H9 (cell line): Measurements from ENCODE around the gene XPO1. TPM values are rescaled to one million over a fixed set of nuclear protein-coding genes. Genes with fewer than 3 reads are reported as not detected.
"Not testable (repeated sequence)": the region's sequence is repeated elsewhere in the genome, so short reads cannot be mapped to it uniquely, and the experiment has no call there.

ENCODE experiments used
- DNase-seq: peaks from one replicate; pipeline ENCODE4 v3.0.0-alpha.2; 2017
- H2AFZ ChIP-seq: one replicate; pipeline ENCODE4 v1.6.1; 2013; ENCODE audit warnings: mild to moderate bottlenecking, low read length, control low read depth, moderate library complexity
- H2AK5ac ChIP-seq: 2 replicates; pipeline ENCODE4 v1.6.1; 2013; ENCODE audit warnings: low read length, control low read depth, mixed read lengths; ENCODE audit not compliant: insufficient read length
- H2BK120ac ChIP-seq: one replicate; pipeline ENCODE4 v1.6.1; 2013; ENCODE audit warnings: low read depth, mild to moderate bottlenecking, low read length, control low read depth, inconsistent platforms; ENCODE audit not compliant: poor library complexity, severe bottlenecking
- H2BK12ac ChIP-seq: 2 replicates; pipeline ENCODE4 v1.6.1; 2013; ENCODE audit warnings: low read length, control low read depth, mixed read lengths, low read depth; ENCODE audit not compliant: insufficient read length
- H2BK15ac ChIP-seq: 2 replicates; pipeline ENCODE4 v1.6.1; 2013; ENCODE audit warnings: low read depth, low read length, control low read depth
- H2BK20ac ChIP-seq: one replicate; pipeline ENCODE4 v1.6.1; 2013; ENCODE audit warnings: low read depth, mild to moderate bottlenecking, low read length, control low read depth, inconsistent platforms; ENCODE audit not compliant: poor library complexity, severe bottlenecking
- H2BK5ac ChIP-seq: 2 replicates; pipeline ENCODE4 v1.6.1; 2013; ENCODE audit warnings: low read length, control low read depth, mixed read lengths; ENCODE audit not compliant: insufficient read length
- H3K14ac ChIP-seq: 2 replicates; pipeline ENCODE4 v1.6.1; 2013; ENCODE audit warnings: low read length, control low read depth; ENCODE audit not compliant: insufficient read depth
- H3K18ac ChIP-seq: 2 replicates; pipeline ENCODE4 v1.6.1; 2013; ENCODE audit warnings: low read depth, mild to moderate bottlenecking, mixed read lengths, low read length, control low read depth; ENCODE audit not compliant: insufficient read length
- H3K23ac ChIP-seq: 2 replicates; pipeline ENCODE4 v1.6.1; 2013; ENCODE audit warnings: low read length, control low read depth, mixed read lengths, low read depth; ENCODE audit not compliant: insufficient read length
- H3K23me2 ChIP-seq: 2 replicates; pipeline ENCODE4 v1.6.1; 2013; ENCODE audit warnings: low read depth, mild to moderate bottlenecking, mixed read lengths, low read length, control low read depth; ENCODE audit not compliant: insufficient read length, poor library complexity, severe bottlenecking
- H3K27ac ChIP-seq: 2 replicates; pipeline ENCODE4 v1.5.1; 2013; ENCODE audit warnings: low read length, control low read depth, mixed read lengths, low read depth; ENCODE audit not compliant: insufficient read length
- H3K27me3 ChIP-seq: 2 replicates; pipeline ENCODE4 v1.6.1; 2013; ENCODE audit warnings: low read length, control low read depth, inconsistent platforms; ENCODE audit not compliant: insufficient read depth
- H3K4ac ChIP-seq: 2 replicates; pipeline ENCODE4 v1.6.1; 2013; ENCODE audit warnings: low read depth, mild to moderate bottlenecking, control low read depth, inconsistent platforms, low read length, moderate library complexity
- H3K4me1 ChIP-seq: 2 replicates; pipeline ENCODE4 v1.6.1; 2013; ENCODE audit warnings: low read length, control low read depth, inconsistent platforms; ENCODE audit not compliant: insufficient read depth
- H3K4me2 ChIP-seq: 2 replicates; pipeline ENCODE4 v1.6.1; 2013; ENCODE audit warnings: low read length, control low read depth, mixed read lengths; ENCODE audit not compliant: insufficient read length, insufficient read depth
- H3K56ac ChIP-seq: 2 replicates; pipeline ENCODE4 v1.6.1; 2013; ENCODE audit warnings: low read depth, mild to moderate bottlenecking, mixed read lengths, low read length, control low read depth; ENCODE audit not compliant: insufficient read length
- H3K79me1 ChIP-seq: 2 replicates; pipeline ENCODE4 v1.6.1; 2013; ENCODE audit warnings: low read depth, mild to moderate bottlenecking, moderate library complexity, low read length, control low read depth, inconsistent platforms; ENCODE audit not compliant: insufficient read depth, poor library complexity, severe bottlenecking
- H3K79me2 ChIP-seq: 2 replicates; pipeline ENCODE4 v1.6.1; 2013; ENCODE audit warnings: low read length, control low read depth, inconsistent platforms; ENCODE audit not compliant: insufficient read depth
- H3K9ac ChIP-seq: 2 replicates; pipeline ENCODE4 v1.6.1; 2013; ENCODE audit warnings: low read length, control low read depth, mixed read lengths; ENCODE audit not compliant: insufficient read length; ENCODE audit errors: extremely low read depth
- H3K9me3 ChIP-seq: one replicate; pipeline ENCODE4 v1.6.1; 2013; ENCODE audit warnings: low read depth, low read length, inconsistent platforms; ENCODE audit not compliant: control insufficient read depth
- H3T11ph ChIP-seq: one replicate; pipeline ENCODE4 v1.6.1; 2013; ENCODE audit warnings: mild to moderate bottlenecking, low read length, control low read depth, inconsistent platforms
- H4K20me1 ChIP-seq: one replicate; pipeline ENCODE4 v1.6.1; 2013; ENCODE audit not compliant: control insufficient read depth, insufficient read length, insufficient read depth
- H4K5ac ChIP-seq: 2 replicates; pipeline ENCODE4 v1.6.1; 2013; ENCODE audit warnings: low read depth, mild to moderate bottlenecking, mixed read lengths, low read length, control low read depth; ENCODE audit not compliant: insufficient read length
- H4K8ac ChIP-seq: replicated peaks from 2 replicates; pipeline ENCODE4 v1.6.1; 2013; ENCODE audit warnings: low read length, control low read depth, mixed read lengths, low read depth; ENCODE audit not compliant: insufficient read length
- H4K91ac ChIP-seq: 2 replicates; pipeline ENCODE4 v1.6.1; 2013; ENCODE audit warnings: low read depth, mild to moderate bottlenecking, moderate library complexity, mixed read lengths, low read length, control low read depth; ENCODE audit not compliant: insufficient read length
- H3K27ac Mint-ChIP-seq, 3 experiments: 2 replicates in 2 of 3; 3 replicates in 1 of 3; pipeline ENCODE4 v1.8.0; 2020 to 2021; ENCODE audit warnings: mixed read lengths in 3 of 3, mild to moderate bottlenecking in 1 of 3, moderate library complexity in 1 of 3
- H3K27me3 Mint-ChIP-seq: 2 replicates; pipeline ENCODE4 v1.8.0; 2021; ENCODE audit warnings: low read depth, mild to moderate bottlenecking, moderate library complexity, mixed read lengths
- H3K36me3 Mint-ChIP-seq, 3 experiments: 2 replicates in 2 of 3; 3 replicates in 1 of 3; pipeline ENCODE4 v1.8.0; 2020 to 2021; ENCODE audit warnings: low read depth in 3 of 3, mixed read lengths in 3 of 3; ENCODE audit not compliant: insufficient read depth in 1 of 3
- H3K4me1 Mint-ChIP-seq, 2 experiments: 2 replicates each; pipeline ENCODE4 v1.8.0; 2020; ENCODE audit warnings: mixed read lengths in 2 of 2
- H3K4me3 Mint-ChIP-seq, 2 experiments: 2 replicates in 1 of 2; 3 replicates in 1 of 2; pipeline ENCODE4 v1.8.0; 2020 to 2021; ENCODE audit warnings: mild to moderate bottlenecking in 2 of 2, mixed read lengths in 2 of 2, moderate library complexity in 1 of 2
- H3K9me3 Mint-ChIP-seq, 2 experiments: 2 replicates in 1 of 2; 3 replicates in 1 of 2; pipeline ENCODE4 v1.8.0; 2020; ENCODE audit warnings: mild to moderate bottlenecking in 2 of 2, mixed read lengths in 2 of 2, moderate library complexity in 1 of 2
- WGBS: extraction: QIAGEN DNeasy Blood & Tissue Kit; methylation state at CpG from one replicate; pipeline ENCODE4 v1.1.7; 2013; ENCODE audit warnings: missing lambda C conversion rate, low lambda C conversion rate, mixed read lengths; ENCODE audit not compliant: insufficient read length; ENCODE audit errors: extremely low coverage; 5-methylcytosine and 5-hydroxymethylcytosine counted together
- total RNA-seq: library from RNA; stranded (reverse); gene quantifications from 2 replicates; pipeline ENCODE4 v1.2.1, GENCODE V29; 2021

The XPO1 gene
- total RNA-seq, 1 experiment from 2014 or later, result 320 TPM

- not testable (repeated sequence) for H3T11ph ChIP-seq, H3K9me3 Mint-ChIP-seq, H3K4me3 Mint-ChIP-seq, H3K9ac ChIP-seq, H2AFZ ChIP-seq, H2BK5ac ChIP-seq, H3K4me2 ChIP-seq, H2BK12ac ChIP-seq, H3K23ac ChIP-seq, H3K36me3 Mint-ChIP-seq, H3K27ac Mint-ChIP-seq, H4K8ac ChIP-seq, H3K18ac ChIP-seq, H3K79me2 ChIP-seq, H3K79me1 ChIP-seq, H3K9me3 ChIP-seq, H3K27me3 Mint-ChIP-seq, DNase-seq, H4K20me1 ChIP-seq, H3K27me3 ChIP-seq, H3K27ac ChIP-seq, H3K4ac ChIP-seq, H4K91ac ChIP-seq, H3K14ac ChIP-seq, H3K4me1 ChIP-seq, H2AK5ac ChIP-seq, H2BK20ac ChIP-seq, H3K23me2 ChIP-seq, H2BK120ac ChIP-seq, H4K5ac ChIP-seq, H3K56ac ChIP-seq, H2BK15ac ChIP-seq
- WGBS, result no CpG with 5 or more reads among the region's 5 CpGs
- H3K4me1 Mint-ChIP-seq, result peaks cover 13 to 22% of the 10 kb centered on the region in 2 experiments
Observed at GRCh38 chr2:61586928-61587327, 48.8 kb upstream of the XPO1 start.
